GM21526 (cell line): ENCODE data around the gene BRD9.
"Not testable (repeated sequence)": the region's sequence is repeated elsewhere in the genome, so short reads cannot be mapped to it uniquely, and the experiment has no call there.

ENCODE experiments used
- ATAC-seq: cut with Tn5 transposase; IDR thresholded peaks from one replicate; pipeline ENCODE4 v1.9.1; 2021; ENCODE audit warnings: moderate library complexity; ENCODE audit not compliant: unreplicated experiment, low FRiP score

The BRD9 gene

GRCh38 chr5:861442-862366, 30.9 kb downstream of the BRD9 start:
- no peak for ATAC-seq

- no peak for ATAC-seq
Observed at GRCh38 chr5:860506-861150, 32.0 kb downstream of the BRD9 start.

GRCh38 chr5:859798-860296, 32.8 kb downstream of the BRD9 start:
- no peak for ATAC-seq

GRCh38 chr5:859391-859790, 33.2 kb downstream of the BRD9 start:
- no peak for ATAC-seq

GRCh38 chr5:858726-859125, 33.9 kb downstream of the BRD9 start:
- ATAC-seq, result no peak

GRCh38 chr5:856531-857425, 35.8 kb downstream of the BRD9 start:
- ATAC-seq, result no peak

GRCh38 chr5:855771-856530, 36.6 kb downstream of the BRD9 start:
- no peak for ATAC-seq

- no peak for ATAC-seq
Observed at GRCh38 chr5:854966-855743, 37.4 kb downstream of the BRD9 start.

GRCh38 chr5:854217-854616, 38.4 kb downstream of the BRD9 start:
- no peak for ATAC-seq

- ATAC-seq, result not testable (repeated sequence)
Observed at GRCh38 chr5:853416-854090, 39.0 kb downstream of the BRD9 start.

- ATAC-seq, result no peak
Observed at GRCh38 chr5:852431-853401, 39.9 kb downstream of the BRD9 start.

- ATAC-seq, result no peak
Observed at GRCh38 chr5:852018-852417, 40.6 kb downstream of the BRD9 start.

- ATAC-seq, result no peak
Observed at GRCh38 chr5:851553-851952, 41.0 kb downstream of the BRD9 start.

GRCh38 chr5:851076-851475, 41.5 kb downstream of the BRD9 start:
- no peak for ATAC-seq

- no peak for ATAC-seq
Observed at GRCh38 chr5:850511-851006, 42.0 kb downstream of the BRD9 start, which contains the start of gene ZDHHC11. TSS of gene ZDHHC11 (minus strand) at chr5:850986. CDS start at chr5:850602, 384 bp downstream.

GRCh38 chr5:849651-850301, 42.8 kb downstream of the BRD9 start:
- ATAC-seq, result no peak

- ATAC-seq, result no peak
Observed at GRCh38 chr5:848671-849111, 43.9 kb downstream of the BRD9 start.
